Neural cell (in vitro differentiated cells): ENCODE measurements around the gene SLC2A10. TPM values are rescaled to one million over a fixed set of nuclear protein-coding genes. Genes with fewer than 3 reads are reported as not detected.

Source experiments
- H2AFZ ChIP-seq: fragments of 200-600, 300-800 bp; sonication (generic), shearing (Covaris generic); 2 replicates; pipeline ENCODE4 v1.6.0; 2014; ENCODE audit warnings: low read depth, mild to moderate bottlenecking, antibody characterized with exemption, low read length, moderate library complexity
- H3F3A ChIP-seq: fragments of 200-600 bp; shearing (Covaris generic); 2 replicates; pipeline ENCODE4 v1.6.1; 2016; ENCODE audit warnings: mild to moderate bottlenecking, moderate library complexity, mixed read lengths, antibody characterized with exemption, low read length; ENCODE audit not compliant: insufficient read depth, poor library complexity, severe bottlenecking
- H3K27ac ChIP-seq: fragments of 200-600, 300-800 bp; sonication (generic), shearing (Covaris generic); 2 replicates; pipeline ENCODE4 v1.5.1; 2014; ENCODE audit warnings: mild to moderate bottlenecking, low read length, moderate library complexity
- H3K27me3 ChIP-seq: fragments of 300-800, 200-600 bp; sonication (generic), shearing (Covaris generic); 2 replicates; pipeline ENCODE4 v1.6.0; 2014; ENCODE audit warnings: mild to moderate bottlenecking, low read depth, low read length, moderate library complexity; ENCODE audit not compliant: insufficient read depth
- H3K36me3 ChIP-seq: fragments of 300-800, 200-600 bp; sonication (generic), shearing (Covaris generic); 2 replicates; pipeline ENCODE4 v1.5.1; 2014; ENCODE audit warnings: mild to moderate bottlenecking, antibody characterized with exemption, low read length, moderate library complexity; ENCODE audit not compliant: insufficient read depth
- H3K4me2 ChIP-seq: fragments of 300-800, 200-600 bp; sonication (generic), shearing (Covaris generic); 2 replicates; pipeline ENCODE4 v1.6.0; 2014; ENCODE audit warnings: mild to moderate bottlenecking, low read length
- H3K4me3 ChIP-seq: fragments of 300-800, 200-600 bp; sonication (generic), shearing (Covaris generic); 2 replicates; pipeline ENCODE4 v1.5.1; 2014; ENCODE audit warnings: mild to moderate bottlenecking, low read length, moderate library complexity
- H3K79me2 ChIP-seq: fragments of 200-600 bp; shearing (Covaris generic); replicated peaks from 2 replicates; pipeline ENCODE4 v1.6.0; 2014; ENCODE audit warnings: mild to moderate bottlenecking, low read length, moderate library complexity; ENCODE audit not compliant: insufficient read depth
- H3K9ac ChIP-seq: fragments of 300-800, 200-600 bp; sonication (generic), shearing (Covaris generic); 2 replicates; pipeline ENCODE4 v1.6.1; 2016; ENCODE audit warnings: mild to moderate bottlenecking, low read length, mixed read lengths
- H3K9me2 ChIP-seq: fragments of 200-600 bp; shearing (Covaris generic); 2 replicates; pipeline ENCODE4 v1.6.1; 2016; ENCODE audit warnings: mild to moderate bottlenecking, low read length, mixed read lengths; ENCODE audit not compliant: insufficient read depth
- H3K9me3 ChIP-seq: fragments of 200-600, 300-800 bp; sonication (generic), shearing (Covaris generic); 2 replicates; pipeline ENCODE4 v1.6.1; 2016; ENCODE audit warnings: mild to moderate bottlenecking, mixed run types, low read length, moderate library complexity, mixed read lengths
- H4K20me1 ChIP-seq: fragments of 200-600 bp; shearing (Covaris generic); 2 replicates; pipeline ENCODE4 v1.6.1; 2016; ENCODE audit warnings: mild to moderate bottlenecking, mixed run types; ENCODE audit not compliant: insufficient read depth
- CTCF ChIP-seq: fragments of 450-650 bp; IDR thresholded peaks from 2 replicates; pipeline ENCODE4 v1.5.1; 2014; ENCODE audit warnings: antibody characterized with exemption, mild to moderate bottlenecking, moderate library complexity; ENCODE audit not compliant: poor library complexity, severe bottlenecking
- EP300 ChIP-seq: fragments of 450-650 bp; conservative IDR thresholded peaks from 2 replicates; pipeline ENCODE4 v1.6.1; 2014; ENCODE audit warnings: antibody characterized with exemption, mild to moderate bottlenecking, moderate library complexity; ENCODE audit not compliant: poor library complexity, severe bottlenecking
- EZH2 ChIP-seq: fragments of 200-600, 300-800 bp; shearing (Covaris generic), sonication (generic); IDR thresholded peaks from 2 replicates; pipeline ENCODE4 v1.6.1; 2014; ENCODE audit warnings: antibody characterized with exemption, low read length, borderline replicate concordance, mild to moderate bottlenecking; ENCODE audit not compliant: insufficient read depth, poor library complexity, severe bottlenecking
- MXI1 ChIP-seq: fragments of 450-650 bp; conservative IDR thresholded peaks from 2 replicates; pipeline ENCODE4 v1.6.1; 2014; ENCODE audit warnings: antibody characterized with exemption, mild to moderate bottlenecking; ENCODE audit not compliant: poor library complexity, severe bottlenecking
- POLR2AphosphoS5 ChIP-seq: IDR thresholded peaks from 2 replicates; pipeline ENCODE4 v1.6.1; 2012
- RAD21 ChIP-seq: fragments of 450-650 bp; conservative IDR thresholded peaks from 2 replicates; pipeline ENCODE4 v1.6.1; 2014; ENCODE audit warnings: antibody characterized with exemption, mild to moderate bottlenecking, moderate library complexity
- SMC3 ChIP-seq: fragments of 450-650 bp; conservative IDR thresholded peaks from 2 replicates; pipeline ENCODE4 v1.6.1; 2014; ENCODE audit warnings: antibody characterized with exemption, mild to moderate bottlenecking, moderate library complexity; ENCODE audit not compliant: poor library complexity
- TAF1 ChIP-seq: IDR thresholded peaks from 2 replicates; pipeline ENCODE4 v1.6.1; 2012; ENCODE audit warnings: low read depth
- polyA plus RNA-seq: library from polyadenylated mRNA; depleted of rRNA; stranded (reverse); fragments of >200 nt; gene quantifications from 2 replicates; pipeline ENCODE4 v1.2.3, GENCODE V29; 2014
- TF ChIP-seq, protein P1 (sequence below): IDR thresholded peaks from 2 replicates; pipeline ENCODE4 v1.6.1; 2012; ENCODE audit warnings: borderline replicate concordance

The SLC2A10 gene
- polyA plus RNA-seq, 1 donor from 2014 or later = not detected

GRCh38 chr20:46671866-46672542 lies 37.4 kb upstream of the SLC2A10 start:
- H3K27ac ChIP-seq = no peak overlapping the region
- H3K4me2 ChIP-seq = no peak overlapping the region
- no peaks in the 10 kb centered on the region for H4K20me1 ChIP-seq
- TF ChIP-seq MXI1 = no peak
- TF ChIP-seq, protein P1, sequence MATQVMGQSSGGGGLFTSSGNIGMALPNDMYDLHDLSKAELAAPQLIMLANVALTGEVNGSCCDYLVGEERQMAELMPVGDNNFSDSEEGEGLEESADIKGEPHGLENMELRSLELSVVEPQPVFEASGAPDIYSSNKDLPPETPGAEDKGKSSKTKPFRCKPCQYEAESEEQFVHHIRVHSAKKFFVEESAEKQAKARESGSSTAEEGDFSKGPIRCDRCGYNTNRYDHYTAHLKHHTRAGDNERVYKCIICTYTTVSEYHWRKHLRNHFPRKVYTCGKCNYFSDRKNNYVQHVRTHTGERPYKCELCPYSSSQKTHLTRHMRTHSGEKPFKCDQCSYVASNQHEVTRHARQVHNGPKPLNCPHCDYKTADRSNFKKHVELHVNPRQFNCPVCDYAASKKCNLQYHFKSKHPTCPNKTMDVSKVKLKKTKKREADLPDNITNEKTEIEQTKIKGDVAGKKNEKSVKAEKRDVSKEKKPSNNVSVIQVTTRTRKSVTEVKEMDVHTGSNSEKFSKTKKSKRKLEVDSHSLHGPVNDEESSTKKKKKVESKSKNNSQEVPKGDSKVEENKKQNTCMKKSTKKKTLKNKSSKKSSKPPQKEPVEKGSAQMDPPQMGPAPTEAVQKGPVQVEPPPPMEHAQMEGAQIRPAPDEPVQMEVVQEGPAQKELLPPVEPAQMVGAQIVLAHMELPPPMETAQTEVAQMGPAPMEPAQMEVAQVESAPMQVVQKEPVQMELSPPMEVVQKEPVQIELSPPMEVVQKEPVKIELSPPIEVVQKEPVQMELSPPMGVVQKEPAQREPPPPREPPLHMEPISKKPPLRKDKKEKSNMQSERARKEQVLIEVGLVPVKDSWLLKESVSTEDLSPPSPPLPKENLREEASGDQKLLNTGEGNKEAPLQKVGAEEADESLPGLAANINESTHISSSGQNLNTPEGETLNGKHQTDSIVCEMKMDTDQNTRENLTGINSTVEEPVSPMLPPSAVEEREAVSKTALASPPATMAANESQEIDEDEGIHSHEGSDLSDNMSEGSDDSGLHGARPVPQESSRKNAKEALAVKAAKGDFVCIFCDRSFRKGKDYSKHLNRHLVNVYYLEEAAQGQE = no peak
- TF ChIP-seq CTCF = no peak
- TF ChIP-seq SMC3 = no peak
- TF ChIP-seq EZH2 = no peak
- TF ChIP-seq EP300 = no peak
- TF ChIP-seq TAF1 = no peak
- TF ChIP-seq RAD21 = no peak
- TF ChIP-seq POLR2AphosphoS5 = no peak
- H3K4me3 ChIP-seq = no peak overlapping the region
- peaks cover 3% of the 10 kb centered on the region for H3K9me3 ChIP-seq
- no peaks in the 10 kb centered on the region for H3F3A ChIP-seq
- no peaks in the 10 kb centered on the region for H3K36me3 ChIP-seq
- H3K9me2 ChIP-seq = no peaks in the 10 kb centered on the region
- H2AFZ ChIP-seq = no peak overlapping the region
- no peak overlapping the region for H3K9ac ChIP-seq
- H3K79me2 ChIP-seq = no peaks in the 10 kb centered on the region
- no peaks in the 10 kb centered on the region for H3K27me3 ChIP-seq

DNA sequence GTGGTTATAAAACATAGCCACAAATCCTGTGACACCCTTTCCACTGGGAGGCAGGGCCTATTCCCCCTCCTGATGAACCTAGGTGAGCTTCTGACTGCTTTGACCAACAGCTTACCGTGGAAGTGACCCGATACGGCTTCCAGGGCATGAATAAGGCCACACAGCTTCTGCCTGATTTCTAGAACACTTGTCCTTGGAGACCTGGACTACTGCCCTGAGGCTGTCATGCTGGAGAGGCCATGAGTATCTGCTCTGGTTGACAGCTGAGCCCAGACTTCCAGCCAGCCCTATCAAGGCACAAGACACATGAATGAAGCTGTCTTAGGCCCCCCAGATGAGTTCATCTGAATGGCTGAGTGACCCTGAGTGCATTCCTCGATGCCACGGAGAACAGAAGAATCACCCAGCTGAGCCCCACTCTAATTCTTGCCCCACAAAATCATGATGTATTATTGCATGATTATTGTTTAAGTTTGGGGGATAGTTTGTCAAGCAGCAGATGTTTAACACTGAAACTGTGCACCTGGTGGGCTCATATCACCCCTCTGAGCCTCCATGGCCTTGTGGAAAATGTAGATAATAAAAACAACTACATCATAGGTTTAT lies 36.8 kb upstream of the SLC2A10 start:
- Histone ChIP-seq H4K20me1 (no peaks in the 10 kb centered on the region), H3K4me2 (no peak overlapping the region), H3K9ac (no peak overlapping the region), H3K36me3 (no peaks in the 10 kb centered on the region), H3F3A (no peaks in the 10 kb centered on the region), H2AFZ (no peak overlapping the region), H3K4me3 (no peak overlapping the region), H3K27me3 (no peaks in the 10 kb centered on the region), H3K9me3 (peaks cover 3% of the 10 kb centered on the region), H3K27ac (no peak overlapping the region), H3K9me2 (no peaks in the 10 kb centered on the region), H3K79me2 (no peaks in the 10 kb centered on the region)
- TF ChIP-seq POLR2AphosphoS5 = no peak
- TF ChIP-seq MXI1 = no peak
- TF ChIP-seq RAD21 = no peak
- no peak for TF ChIP-seq EP300
